DOHH2 (cell line): Measurements from ENCODE around the gene TNNC1.

Experiments
- H3F3A ChIP-seq: fragments of 200-600 bp; sonication (generic), shearing (Covaris generic); 2 replicates; pipeline ENCODE4 v1.6.0; 2016; ENCODE audit warnings: antibody characterized with exemption, mild to moderate bottlenecking; ENCODE audit not compliant: control insufficient read depth, insufficient read depth
- H3K27ac ChIP-seq: fragments of 200-600 bp; sonication (generic); 2 replicates; pipeline ENCODE4 v1.5.1; 2014; ENCODE audit warnings: low read depth, mild to moderate bottlenecking, low read length, moderate library complexity
- H3K27me3 ChIP-seq: fragments of 200-600 bp; sonication (generic); 2 replicates; pipeline ENCODE4 v1.6.1; 2014; ENCODE audit warnings: mild to moderate bottlenecking, low read length, mixed read lengths; ENCODE audit not compliant: control insufficient read depth
- H3K36me3 ChIP-seq: fragments of 200-600 bp; sonication (generic); 2 replicates; pipeline ENCODE4 v1.6.1; 2014; ENCODE audit warnings: mild to moderate bottlenecking, low read length, moderate library complexity, mixed read lengths; ENCODE audit not compliant: control insufficient read depth
- H3K4me1 ChIP-seq: fragments of 200-600 bp; sonication (generic); 2 replicates; pipeline ENCODE4 v1.6.1; 2014; ENCODE audit warnings: mild to moderate bottlenecking, low read length, mixed read lengths; ENCODE audit not compliant: control insufficient read depth
- H3K4me2 ChIP-seq: fragments of 200-600 bp; sonication (generic); 2 replicates; pipeline ENCODE4 v1.6.0; 2014; ENCODE audit warnings: mild to moderate bottlenecking, low read length, moderate library complexity
- H3K4me3 ChIP-seq: fragments of 200-600 bp; sonication (generic); 2 replicates; pipeline ENCODE4 v1.5.1; 2014; ENCODE audit warnings: mild to moderate bottlenecking, low read length, mixed read lengths
- H3K79me2 ChIP-seq: fragments of 200-600 bp; sonication (generic); 2 replicates; pipeline ENCODE4 v1.6.1; 2014; ENCODE audit warnings: mild to moderate bottlenecking, low read length, mixed read lengths; ENCODE audit not compliant: control insufficient read depth
- H3K9me2 ChIP-seq: fragments of 200-600 bp; sonication (generic); replicated peaks from 2 replicates; pipeline ENCODE4 v1.6.1; 2014; ENCODE audit warnings: mild to moderate bottlenecking, low read length, mixed read lengths; ENCODE audit not compliant: control insufficient read depth
- H3K9me3 ChIP-seq: fragments of 200-600 bp; sonication (generic); 2 replicates; pipeline ENCODE4 v1.6.1; 2014; ENCODE audit warnings: antibody characterized with exemption, low read length, mixed read lengths; ENCODE audit not compliant: control insufficient read depth, insufficient read depth
- H4K20me1 ChIP-seq: fragments of 200-600 bp; sonication (generic); 2 replicates; pipeline ENCODE4 v1.6.0; 2014; ENCODE audit warnings: low read depth, mild to moderate bottlenecking, antibody characterized with exemption, low read length, moderate library complexity; ENCODE audit not compliant: control insufficient read depth, insufficient read depth
- CTCF ChIP-seq: fragments of 200-600 bp; sonication (generic); IDR thresholded peaks from one replicate; pipeline ENCODE4 v1.5.1; 2014; ENCODE audit warnings: antibody characterized with exemption, mild to moderate bottlenecking, low read depth, low read length; ENCODE audit not compliant: poor library complexity, severe bottlenecking
- EZH2phosphoT487 ChIP-seq: fragments of 200-600 bp; sonication (generic); IDR thresholded peaks from 2 replicates; pipeline ENCODE4 v1.6.1; 2017; ENCODE audit warnings: borderline replicate concordance, mild to moderate bottlenecking, antibody characterized with exemption, low read length, moderate library complexity, mixed read lengths

TNNC1 gene

GRCh38 chr3:52443791-52444687 is 9.8 kb downstream of the TNNC1 start:
- Histone ChIP-seq H3K27me3 (0 out of 2 replicates have a peak, but pooled peaks cover 4% of the 10 kb centered on the region), H3K4me1 (peaks cover 4% of the 10 kb centered on the region; the same call in 1 of the 2 replicates), H3K9me2 (no peaks in the 10 kb centered on the region), H3K27ac (no peak overlapping the region), H3K36me3 (no peaks in the 10 kb centered on the region), H3K79me2 (no peaks in the 10 kb centered on the region), H3K4me3 (no peak overlapping the region), H4K20me1 (no peaks in the 10 kb centered on the region), H3K9me3 (no peaks in the 10 kb centered on the region), H3K4me2 (no peak overlapping the region), H3F3A (no peaks in the 10 kb centered on the region)
- no peak for TF ChIP-seq EZH2phosphoT487
- TF ChIP-seq CTCF, result no peak

- Histone ChIP-seq H4K20me1 (no peaks in the 10 kb centered on the region), H3K4me3 (no peak overlapping the region), H3K36me3 (no peaks in the 10 kb centered on the region), H3K4me1 (peaks cover 4% of the 10 kb centered on the region; the same call in 1 of the 2 replicates), H3K27me3 (0 out of 2 replicates have a peak, but pooled peaks cover 4% of the 10 kb centered on the region), H3K27ac (no peak overlapping the region), H3K79me2 (no peaks in the 10 kb centered on the region), H3K4me2 (no peak overlapping the region), H3F3A (no peaks in the 10 kb centered on the region), H3K9me3 (no peaks in the 10 kb centered on the region), H3K9me2 (no peaks in the 10 kb centered on the region)
- TF ChIP-seq CTCF (no peak), EZH2phosphoT487 (no peak)
These were observed 10.6 kb downstream of the TNNC1 start for GRCh38 chr3:52443268-52443610.

GRCh38 chr3:52442409-52443267 is 11.2 kb downstream of the TNNC1 start:
- Histone ChIP-seq H3K9me3 (no peaks in the 10 kb centered on the region), H3K4me3 (no peak overlapping the region), H3K27ac (no peak overlapping the region), H3K4me2 (no peak overlapping the region), H3F3A (no peaks in the 10 kb centered on the region), H3K36me3 (no peaks in the 10 kb centered on the region), H3K9me2 (no peaks in the 10 kb centered on the region), H4K20me1 (no peaks in the 10 kb centered on the region), H3K27me3 (0 out of 2 replicates have a peak, but pooled peaks cover 4% of the 10 kb centered on the region), H3K4me1 (peaks cover 4% of the 10 kb centered on the region; the same call in 1 of the 2 replicates), H3K79me2 (no peaks in the 10 kb centered on the region)
- TF ChIP-seq EZH2phosphoT487 (no peak), CTCF (no peak)
